ENCODE measurements around the gene PPARG. TPM values are rescaled to one million over a fixed set of nuclear protein-coding genes. Genes with fewer than 3 reads are reported as not detected.

Gene PPARG
- total RNA-seq, 1 donor from 2014 or later = 7.8 TPM

Other genes with a start within 250 kb of the PPARG start
- gene TIMP4, start 130.2 kb upstream of the PPARG start, total RNA-seq = 4.3 TPM
- 11.1 TPM for gene TSEN2, start 195.4 kb downstream of the PPARG start, total RNA-seq

All from cardiac septum (tissue), 1 donor.